NCI-H2081 treated with DMSO at 0.1 percent for 48 hours (cell line): ENCODE results near the gene MTCH1.

ENCODE experiments used
- DNase-seq: peaks from one replicate; lab custom pipeline; 2025; lab: John Stamatoyannopoulos, UW

Gene MTCH1

DNA sequence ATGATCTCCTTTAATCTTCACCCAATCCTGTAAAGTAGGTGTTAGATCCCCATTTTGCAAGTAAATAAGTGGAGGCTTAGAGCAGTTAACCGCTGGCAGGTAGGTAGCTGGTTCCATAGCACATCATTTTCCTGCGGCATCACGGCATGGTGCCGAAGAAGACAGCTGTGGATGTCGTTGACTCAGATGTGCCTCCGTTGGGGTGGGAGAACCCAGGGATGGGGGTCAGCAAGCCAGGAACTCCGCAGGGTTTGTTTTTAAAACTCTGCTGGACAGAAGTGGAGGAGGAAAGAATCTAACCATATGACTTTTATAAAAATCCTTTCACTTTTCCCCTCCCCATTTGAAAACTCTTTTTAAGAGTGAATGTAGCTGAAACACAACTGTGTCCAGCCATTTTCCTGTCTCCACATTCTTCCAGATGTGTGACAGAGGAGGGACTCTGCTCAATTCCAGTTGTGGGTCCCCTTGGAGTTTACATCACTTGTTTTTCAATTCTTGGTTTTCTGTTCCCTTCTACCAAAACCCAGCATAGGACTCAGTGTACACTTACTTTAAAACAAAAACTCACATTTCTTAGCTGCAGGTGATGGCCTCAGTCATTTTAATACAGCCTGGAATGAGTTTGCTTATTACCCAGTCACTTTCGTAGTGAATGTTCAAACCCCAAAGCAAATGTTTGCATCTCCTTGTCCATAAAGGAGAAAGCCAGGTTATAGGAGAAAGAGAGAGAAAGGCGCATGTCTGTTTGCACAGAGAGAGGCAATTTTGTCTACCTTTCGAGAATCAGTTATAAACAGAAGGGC lies 59.1 kb downstream of the MTCH1 start:
- DNase-seq, result no peak

- DNase-seq, result no peak
Measured at GRCh38 chr6:36925809-36926208, 60.2 kb downstream of the MTCH1 start.

- DNase-seq, result no peak
Measured at GRCh38 chr6:36924778-36925374, 61.1 kb downstream of the MTCH1 start.

GRCh38 chr6:36924131-36924530 lies 61.9 kb downstream of the MTCH1 start:
- no peak for DNase-seq

- DNase-seq, result no peak
Measured at GRCh38 chr6:36920546-36920945, 65.5 kb downstream of the MTCH1 start.

DNA sequence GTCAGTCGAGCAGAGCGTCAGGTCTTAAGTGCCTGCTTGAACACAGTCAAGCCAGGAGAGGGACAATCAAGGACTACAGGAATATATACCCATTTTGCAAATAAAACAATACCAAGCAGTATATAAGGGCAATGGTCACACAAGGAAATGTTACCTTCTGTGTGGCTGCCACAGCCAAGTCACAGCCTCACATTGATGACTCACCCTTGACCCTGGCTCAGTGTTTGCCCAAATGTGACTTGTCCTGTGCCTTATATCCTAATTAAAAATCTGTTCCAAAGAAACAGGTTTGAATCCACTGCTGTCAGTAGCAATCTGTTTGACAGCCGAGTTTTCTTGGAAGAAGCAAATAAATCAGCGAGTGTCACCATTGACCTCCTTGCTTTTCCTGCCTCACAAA lies 65.9 kb downstream of the MTCH1 start:
- no peak for DNase-seq
